ENCODE measurements around the gene CDK19.

CDK19 gene

GRCh38 chr6:110560239-110561007, 254.8 kb downstream of the CDK19 start:
- FAIRE-seq, result no peak
- no peak for DNase-seq (ENCODE audit: insufficient read length, low spot score)
- TF ChIP-seq POLR2A (IDR thresholded peaks at IDR 0.05; ENCODE audit: low read depth, low read length), result no peak
